ENCODE measurements around the gene STYXL2.

GRCh38 chr1:167105271-167106118, 11.6 kb downstream of the STYXL2 start:
- TF ChIP-seq ZNF565 (CRISPR knock-in tag; conservative IDR thresholded peaks at IDR 0.05; ENCODE audit: low read depth) (no peak), SNAI2 (CRISPR knock-in tag; IDR thresholded peaks at IDR 0.05) (no peak), CSDC2 (CRISPR knock-in tag; IDR thresholded peaks at IDR 0.05) (no peak), TOX (CRISPR knock-in tag; IDR thresholded peaks at IDR 0.05; ENCODE audit: borderline replicate concordance) (no peak), CSRNP3 (CRISPR knock-in tag; IDR thresholded peaks at IDR 0.05) (no peak)
